GM12878 (cell line): Measurements from ENCODE around the gene AGBL3. TPM values are rescaled to one million over a fixed set of nuclear protein-coding genes. Genes with fewer than 3 reads are reported as not detected.

Experiments used
- ATF7 ChIP-seq: fragments of 450-650 bp; IDR thresholded peaks from 2 replicates; pipeline ENCODE4 v1.6.1; 2016; ENCODE audit warnings: low read depth, mild to moderate bottlenecking
- CREB1 ChIP-seq: IDR thresholded peaks from 2 replicates; pipeline ENCODE4 v1.6.1; 2012; ENCODE audit warnings: low read depth, mild to moderate bottlenecking, inconsistent platforms
- DPF2 ChIP-seq: fragments of 450-650 bp; IDR thresholded peaks from 2 replicates; pipeline ENCODE4 v1.6.1; 2017; ENCODE audit warnings: mild to moderate bottlenecking
- EGR1 ChIP-seq, 2 experiments: IDR thresholded peaks; 1 replicate in 1 of 2; 2 replicates in 1 of 2; pipeline ENCODE4 v1.6.1; 2011 to 2012; ENCODE audit warnings: low read depth in 2 of 2, low read length in 2 of 2, borderline replicate concordance in 1 of 2, mild to moderate bottlenecking in 1 of 2, moderate library complexity in 1 of 2
- ESRRA ChIP-seq: IDR thresholded peaks from 2 replicates; pipeline ENCODE4 v1.6.1; 2012; ENCODE audit warnings: mild to moderate bottlenecking, low read length, improper control_type of control experiment
- FOXK2 ChIP-seq: fragments of 450-650 bp; IDR thresholded peaks from 2 replicates; pipeline ENCODE4 v1.6.1; 2017; ENCODE audit warnings: mild to moderate bottlenecking, moderate library complexity
- HCFC1 ChIP-seq: fragments of 150-350 bp; IDR thresholded peaks from 2 replicates; pipeline ENCODE4 v1.6.1; 2014; ENCODE audit warnings: low read length
- KAT2A ChIP-seq: conservative IDR thresholded peaks from 2 replicates; pipeline ENCODE4 v1.6.1; 2011; ENCODE audit warnings: low read depth, low read length; ENCODE audit not compliant: control insufficient read depth
- KLF5 ChIP-seq: fragments of 450-650 bp; IDR thresholded peaks from 2 replicates; pipeline ENCODE4 v1.6.1; 2014; ENCODE audit warnings: mild to moderate bottlenecking; ENCODE audit not compliant: partially characterized antibody
- MEF2A ChIP-seq: IDR thresholded peaks from 2 replicates; pipeline ENCODE4 v1.6.1; 2011; ENCODE audit warnings: low read depth, mild to moderate bottlenecking, low read length, moderate library complexity; ENCODE audit not compliant: insufficient read depth
- MXI1 ChIP-seq: fragments of 150-350 bp; IDR thresholded peaks from 2 replicates; pipeline ENCODE4 v1.6.1; 2011; ENCODE audit warnings: low read depth, mild to moderate bottlenecking, inconsistent platforms, low read length, improper control_type of control experiment
- MYC ChIP-seq: IDR thresholded peaks from 2 replicates; pipeline ENCODE4 v1.6.1; 2011; ENCODE audit warnings: mild to moderate bottlenecking, low read length, moderate library complexity, inconsistent platforms; ENCODE audit not compliant: insufficient read depth, insufficient replicate concordance, insufficient read length, severe bottlenecking
- NFYA ChIP-seq: IDR thresholded peaks from 2 replicates; pipeline ENCODE4 v1.6.1; 2011; ENCODE audit warnings: low read depth, mild to moderate bottlenecking, low read length, improper control_type of control experiment, borderline replicate concordance
- NFYB ChIP-seq: IDR thresholded peaks from 2 replicates; pipeline ENCODE4 v1.6.1; 2011; ENCODE audit warnings: low read depth, mild to moderate bottlenecking, low read length, improper control_type of control experiment, moderate library complexity; ENCODE audit not compliant: insufficient read depth
- PAX5 ChIP-seq: IDR thresholded peaks from 2 replicates; pipeline ENCODE4 v1.6.1; 2011; ENCODE audit warnings: low read depth, low read length, borderline replicate concordance
- PML ChIP-seq: IDR thresholded peaks from 2 replicates; pipeline ENCODE4 v1.6.1; 2012; ENCODE audit warnings: low read length, inconsistent platforms
- POLR2AphosphoS2 ChIP-seq: IDR thresholded peaks from 2 replicates; pipeline ENCODE4 v1.6.1; 2011; ENCODE audit warnings: low read depth, mild to moderate bottlenecking, low read length, improper control_type of control experiment, moderate library complexity
- RELA ChIP-seq: fragments of 450-650 bp; IDR thresholded peaks from 2 replicates; pipeline ENCODE4 v1.8.0; 2014; ENCODE audit warnings: borderline replicate concordance; ENCODE audit not compliant: partially characterized antibody
- SMAD5 ChIP-seq: IDR thresholded peaks from 2 replicates; pipeline ENCODE4 v1.6.1; 2016; ENCODE audit warnings: antibody characterized with exemption, low read depth
- SPI1 ChIP-seq: IDR thresholded peaks from 2 replicates; pipeline ENCODE4 v1.6.1; 2011; ENCODE audit warnings: low read depth, mild to moderate bottlenecking, low read length, moderate library complexity, borderline replicate concordance; ENCODE audit not compliant: insufficient read depth
- TCF3 ChIP-seq: IDR thresholded peaks from 2 replicates; pipeline ENCODE4 v1.6.1; 2012; ENCODE audit warnings: low read depth, mild to moderate bottlenecking, low read length, borderline replicate concordance; ENCODE audit not compliant: insufficient read depth
- polyA plus RNA-seq, 11 experiments: library from polyadenylated mRNA; depleted of rRNA in 4 of 11; unstranded in 6 of 11; stranded (reverse) in 5 of 11; fragments of >200 nt; fragmentation: Nextera tagmentation in 4 of 11; fragmentation: Illumina TruSeq in 1 of 11; extraction: Ambion mirVana in 4 of 11; extraction: Trizol in 1 of 11; gene quantifications; 1 replicate in 1 of 11; 2 replicates in 10 of 11; pipeline versions ENCODE4 v1.2.1 to v1.2.3, GENCODE V29; 2011 to 2016; ENCODE audit warnings: inconsistent platforms in 2 of 11, missing spikeins in 2 of 11, low read depth in 1 of 11
- total RNA-seq, 4 experiments: library from RNA; depleted of rRNA in 3 of 4; stranded (reverse); fragments of >200 nt in 3 of 4; fragmentation: Illumina TruSeq in 1 of 4; extraction: Trizol in 1 of 4; gene quantifications; 2 replicates each; pipeline versions ENCODE4 v1.2.1 to v1.2.3, GENCODE V29; 2013 to 2021
- TF ChIP-seq, protein P1 (sequence below): fragments of 450-650 bp; IDR thresholded peaks from 2 replicates; pipeline ENCODE4 v1.6.1; 2017; ENCODE audit warnings: mild to moderate bottlenecking
- TF ChIP-seq, protein P2 (sequence below): fragments of 450-650 bp; IDR thresholded peaks from 2 replicates; pipeline ENCODE4 v1.6.1; 2016; ENCODE audit warnings: mild to moderate bottlenecking
- TF ChIP-seq, protein P3 (sequence below): IDR thresholded peaks from 2 replicates; pipeline ENCODE4 v1.6.1; 2011; ENCODE audit warnings: mild to moderate bottlenecking, low read depth, low read length, moderate library complexity; ENCODE audit not compliant: insufficient replicate concordance
- TF ChIP-seq, protein P4 (sequence below): fragments of 450-650 bp; IDR thresholded peaks from 2 replicates; pipeline ENCODE4 v1.6.1; 2017; ENCODE audit warnings: low read depth, mild to moderate bottlenecking, moderate library complexity

The AGBL3 gene
- total and polyA plus RNA-seq, 10 of the 15 experiments (the other 5 are each of a cell fraction or from before 2014, with no cell fraction given), result 0.82 to 12.4 (median 3.7) TPM

DNA sequence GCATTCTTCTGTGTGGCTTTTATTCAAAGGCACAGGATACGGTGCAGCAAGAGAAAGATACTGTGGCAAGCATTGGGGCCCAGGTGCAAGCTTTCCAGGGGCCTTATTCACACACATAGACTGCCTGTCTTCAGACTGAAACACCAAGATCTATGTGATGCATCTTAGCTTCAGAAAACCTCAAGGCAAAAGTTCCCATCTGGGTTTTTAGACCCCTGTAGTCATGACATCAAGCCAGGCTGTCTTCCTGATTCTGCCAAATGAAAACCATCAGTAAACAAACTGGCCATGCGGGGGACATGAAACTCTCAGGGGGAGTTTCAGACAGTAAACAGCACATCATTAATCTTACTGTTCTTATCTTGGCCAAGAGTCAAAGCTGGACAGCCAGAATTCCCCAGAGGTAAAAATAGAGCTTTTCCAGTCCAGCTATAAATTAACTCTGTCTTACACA is 9.8 kb downstream of the AGBL3 start (continued):
- TF ChIP-seq, protein P1, sequence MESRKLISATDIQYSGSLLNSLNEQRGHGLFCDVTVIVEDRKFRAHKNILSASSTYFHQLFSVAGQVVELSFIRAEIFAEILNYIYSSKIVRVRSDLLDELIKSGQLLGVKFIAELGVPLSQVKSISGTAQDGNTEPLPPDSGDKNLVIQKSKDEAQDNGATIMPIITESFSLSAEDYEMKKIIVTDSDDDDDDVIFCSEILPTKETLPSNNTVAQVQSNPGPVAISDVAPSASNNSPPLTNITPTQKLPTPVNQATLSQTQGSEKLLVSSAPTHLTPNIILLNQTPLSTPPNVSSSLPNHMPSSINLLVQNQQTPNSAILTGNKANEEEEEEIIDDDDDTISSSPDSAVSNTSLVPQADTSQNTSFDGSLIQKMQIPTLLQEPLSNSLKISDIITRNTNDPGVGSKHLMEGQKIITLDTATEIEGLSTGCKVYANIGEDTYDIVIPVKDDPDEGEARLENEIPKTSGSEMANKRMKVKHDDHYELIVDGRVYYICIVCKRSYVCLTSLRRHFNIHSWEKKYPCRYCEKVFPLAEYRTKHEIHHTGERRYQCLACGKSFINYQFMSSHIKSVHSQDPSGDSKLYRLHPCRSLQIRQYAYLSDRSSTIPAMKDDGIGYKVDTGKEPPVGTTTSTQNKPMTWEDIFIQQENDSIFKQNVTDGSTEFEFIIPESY, result no peak
- TF ChIP-seq SPI1 (peak; percentile 42; the same call in 1 of the 2 replicates), EGR1 (IDR thresholded peaks at IDR 0.05; ENCODE audit: borderline replicate concordance in 1 of 2, low read depth in 2 of 2, low read length in 2 of 2) (0 out of 3 replicates have a peak, but pooled peaks of 1 of the 2 experiments have one; percentile 37), ATF7 (peak; percentile 86), RELA (peak; percentile 51), FOXK2 (no peak), KLF5 (peak; percentile 38), PML (peak; percentile 35; the same call in 1 of the 2 replicates), CREB1 (peak; percentile 62; the same call in 1 of the 2 replicates), PAX5 (peak; percentile 78), NFYA (no peak), TCF3 (peak; percentile 21; the same call in 1 of the 2 replicates), SMAD5 (no peak), MEF2A (peak; percentile 63), MXI1 (peak; percentile 87), NFYB (no peak), DPF2 (0 out of 2 replicates have a peak, but pooled peaks have one; percentile 15), POLR2AphosphoS2 (peak; percentile 20; the same call in 1 of the 2 replicates), KAT2A (no peak), ESRRA (no peak), MYC (no peak), HCFC1 (no peak)
- TF ChIP-seq, protein P2, sequence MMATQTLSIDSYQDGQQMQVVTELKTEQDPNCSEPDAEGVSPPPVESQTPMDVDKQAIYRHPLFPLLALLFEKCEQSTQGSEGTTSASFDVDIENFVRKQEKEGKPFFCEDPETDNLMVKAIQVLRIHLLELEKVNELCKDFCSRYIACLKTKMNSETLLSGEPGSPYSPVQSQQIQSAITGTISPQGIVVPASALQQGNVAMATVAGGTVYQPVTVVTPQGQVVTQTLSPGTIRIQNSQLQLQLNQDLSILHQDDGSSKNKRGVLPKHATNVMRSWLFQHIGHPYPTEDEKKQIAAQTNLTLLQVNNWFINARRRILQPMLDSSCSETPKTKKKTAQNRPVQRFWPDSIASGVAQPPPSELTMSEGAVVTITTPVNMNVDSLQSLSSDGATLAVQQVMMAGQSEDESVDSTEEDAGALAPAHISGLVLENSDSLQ, result peak; percentile 85
- TF ChIP-seq, protein P3, sequence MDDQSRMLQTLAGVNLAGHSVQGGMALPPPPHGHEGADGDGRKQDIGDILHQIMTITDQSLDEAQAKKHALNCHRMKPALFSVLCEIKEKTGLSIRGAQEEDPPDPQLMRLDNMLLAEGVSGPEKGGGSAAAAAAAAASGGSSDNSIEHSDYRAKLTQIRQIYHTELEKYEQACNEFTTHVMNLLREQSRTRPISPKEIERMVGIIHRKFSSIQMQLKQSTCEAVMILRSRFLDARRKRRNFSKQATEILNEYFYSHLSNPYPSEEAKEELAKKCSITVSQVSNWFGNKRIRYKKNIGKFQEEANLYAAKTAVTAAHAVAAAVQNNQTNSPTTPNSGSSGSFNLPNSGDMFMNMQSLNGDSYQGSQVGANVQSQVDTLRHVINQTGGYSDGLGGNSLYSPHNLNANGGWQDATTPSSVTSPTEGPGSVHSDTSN, result peak; percentile 80
- TF ChIP-seq, protein P4, sequence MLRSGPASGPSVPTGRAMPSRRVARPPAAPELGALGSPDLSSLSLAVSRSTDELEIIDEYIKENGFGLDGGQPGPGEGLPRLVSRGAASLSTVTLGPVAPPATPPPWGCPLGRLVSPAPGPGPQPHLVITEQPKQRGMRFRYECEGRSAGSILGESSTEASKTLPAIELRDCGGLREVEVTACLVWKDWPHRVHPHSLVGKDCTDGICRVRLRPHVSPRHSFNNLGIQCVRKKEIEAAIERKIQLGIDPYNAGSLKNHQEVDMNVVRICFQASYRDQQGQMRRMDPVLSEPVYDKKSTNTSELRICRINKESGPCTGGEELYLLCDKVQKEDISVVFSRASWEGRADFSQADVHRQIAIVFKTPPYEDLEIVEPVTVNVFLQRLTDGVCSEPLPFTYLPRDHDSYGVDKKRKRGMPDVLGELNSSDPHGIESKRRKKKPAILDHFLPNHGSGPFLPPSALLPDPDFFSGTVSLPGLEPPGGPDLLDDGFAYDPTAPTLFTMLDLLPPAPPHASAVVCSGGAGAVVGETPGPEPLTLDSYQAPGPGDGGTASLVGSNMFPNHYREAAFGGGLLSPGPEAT, result peak; percentile 85; the same call in 1 of the 2 replicates
